ENCODE results near the gene ZNF277. TPM values are rescaled to one million over a fixed set of nuclear protein-coding genes. Genes with fewer than 3 reads are reported as not detected.

ZNF277 gene
- polyA plus RNA-seq, 2 of the 4 experiments (the other 2 are of a cell fraction): 23.4 to 31.9 TPM

DNA sequence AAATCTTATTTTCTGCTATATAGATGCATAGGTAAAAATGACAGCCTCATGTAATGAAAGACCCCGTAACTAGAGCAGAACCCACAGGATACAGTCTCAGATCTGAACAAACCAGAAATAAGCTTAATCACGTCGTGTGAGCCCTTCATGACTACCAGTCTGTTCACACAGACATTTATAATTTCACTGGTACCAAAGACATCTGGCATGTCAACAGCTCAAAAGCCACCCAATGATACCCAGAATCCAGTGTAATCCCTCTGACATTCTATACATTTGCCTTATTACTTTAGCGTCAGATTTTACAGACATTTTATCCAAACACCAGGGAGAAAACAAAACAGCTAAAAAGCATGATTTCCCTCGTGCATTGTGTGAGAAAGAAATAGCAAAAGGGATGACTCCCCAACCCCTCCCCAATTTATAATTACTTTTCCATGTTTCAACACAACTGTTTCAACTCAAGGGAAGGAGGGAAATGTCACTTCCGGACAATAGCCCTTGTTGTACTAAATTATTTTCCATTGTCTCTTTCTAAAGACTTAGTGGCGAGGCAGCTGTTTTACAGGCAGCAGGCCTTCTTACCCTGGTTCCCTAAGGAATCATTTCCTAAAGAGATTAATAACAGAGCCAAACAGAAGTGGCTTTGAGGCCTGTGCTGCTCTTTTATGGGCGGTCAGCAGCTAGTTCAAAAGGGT is 33.5 kb upstream of the ZNF277 start (continued):
- TF ChIP-seq ZC3H11A (IDR thresholded peaks at IDR 0.05): no peak

DNA sequence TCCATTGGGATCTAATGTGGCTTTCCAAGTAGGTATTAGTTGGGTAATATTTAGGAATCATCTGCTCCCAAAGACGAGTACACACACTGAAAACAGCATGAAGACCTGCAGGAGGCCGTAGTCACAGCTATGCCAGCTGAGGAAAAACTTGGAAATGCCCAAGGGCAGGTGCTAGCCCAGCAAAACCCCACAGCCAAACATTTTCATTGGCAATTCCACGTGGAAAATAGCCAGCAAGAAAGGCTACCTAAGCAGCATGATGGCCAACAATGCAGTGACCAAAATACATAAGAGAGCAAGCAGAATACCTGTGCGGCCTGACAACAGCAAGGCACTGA is 33.0 kb upstream of the ZNF277 start:
- TF ChIP-seq FOSB (CRISPR knock-in tag; IDR thresholded peaks at IDR 0.05) (no peak), HDAC2 (IDR thresholded peaks at IDR 0.05) (no peak), HEYL (CRISPR knock-in tag; IDR thresholded peaks at IDR 0.05) (no peak), KDM1A (IDR thresholded peaks at IDR 0.05; ENCODE audit: low read depth) (no peak), EHMT2 (IDR thresholded peaks at IDR 0.05; ENCODE audit: low read depth) (no peak), MYC (IDR thresholded peaks at IDR 0.05; ENCODE audit: borderline replicate concordance, low read length) (no peak), RFX5 (IDR thresholded peaks at IDR 0.05) (no peak), ZC3H11A (IDR thresholded peaks at IDR 0.05) (no peak), POLR2AphosphoS2 (conservative IDR thresholded peaks at IDR 0.05; ENCODE audit: low read length) (no peak), HOXA7 (CRISPR knock-in tag; IDR thresholded peaks at IDR 0.05) (no peak), BHLHE40 (IDR thresholded peaks at IDR 0.05; ENCODE audit: low read depth, low read length) (no peak)
- TF ChIP-seq, protein P1, sequence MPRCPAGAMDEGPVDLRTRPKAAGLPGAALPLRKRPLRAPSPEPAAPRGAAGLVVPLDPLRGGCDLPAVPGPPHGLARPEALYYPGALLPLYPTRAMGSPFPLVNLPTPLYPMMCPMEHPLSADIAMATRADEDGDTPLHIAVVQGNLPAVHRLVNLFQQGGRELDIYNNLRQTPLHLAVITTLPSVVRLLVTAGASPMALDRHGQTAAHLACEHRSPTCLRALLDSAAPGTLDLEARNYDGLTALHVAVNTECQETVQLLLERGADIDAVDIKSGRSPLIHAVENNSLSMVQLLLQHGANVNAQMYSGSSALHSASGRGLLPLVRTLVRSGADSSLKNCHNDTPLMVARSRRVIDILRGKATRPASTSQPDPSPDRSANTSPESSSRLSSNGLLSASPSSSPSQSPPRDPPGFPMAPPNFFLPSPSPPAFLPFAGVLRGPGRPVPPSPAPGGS (IDR thresholded peaks at IDR 0.05): no peak
- DNase-seq (ENCODE audit: low read depth in 1 of 2, low spot score in 1 of 2) (no peak), ATAC-seq (no peak), FAIRE-seq (no peak)
- Histone ChIP-seq H3K4me2 (no peak overlapping the region), H3K27ac (no peak overlapping the region), H3K9me3 (no peaks in the 10 kb centered on the region), H3K4me1 (no peaks in the 10 kb centered on the region), H3K4me3 (no peak overlapping the region)
- WGBS (ENCODE audit: missing lambda C conversion rate): 75% methylated on average over 4 of the region's 4 CpGs
- ChIA-PET POLR2A (no interaction called here), CTCF (interaction anchor here (0.9 kb wide), 1 partner anchor 22 kb away, joined by 3 read pairs; no protein-coding TSS in a partner anchor)

DNA sequence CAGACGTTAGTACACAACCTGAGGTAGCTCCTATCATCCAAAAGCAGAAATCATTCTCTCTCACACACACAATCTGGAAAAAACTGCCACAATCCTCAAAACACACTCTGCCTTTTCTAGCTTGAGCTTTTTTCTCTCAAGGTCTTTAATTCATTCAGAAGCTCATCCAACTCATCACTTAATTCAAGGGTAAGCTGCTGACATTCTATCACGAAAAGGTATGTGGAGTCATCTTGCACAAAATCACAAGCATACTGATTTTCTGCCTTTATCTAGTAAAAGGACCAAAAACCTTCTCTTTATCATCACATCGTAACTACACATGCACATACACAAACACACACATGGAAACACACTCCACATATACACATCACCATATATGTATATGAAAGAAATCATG is 32.3 kb upstream of the ZNF277 start:
- WGBS (ENCODE audit: missing lambda C conversion rate): 87% methylated on average over 3 of the region's 3 CpGs
- Histone ChIP-seq H3K4me3 (no peak overlapping the region), H3K27ac (no peak overlapping the region), H3K4me2 (no peak overlapping the region), H3K4me1 (no peaks in the 10 kb centered on the region), H3K9me3 (no peaks in the 10 kb centered on the region)
- TF ChIP-seq FOSB (CRISPR knock-in tag; IDR thresholded peaks at IDR 0.05) (no peak), HDAC2 (IDR thresholded peaks at IDR 0.05) (no peak), RAD21 (conservative IDR thresholded peaks at IDR 0.05 in 1 of 2, IDR thresholded peaks at IDR 0.05 in 1 of 2) (no peak)
- DNase-seq (ENCODE audit: low read depth in 1 of 2, low spot score in 1 of 2): no peak
- ATAC-seq: no peak
- FAIRE-seq: no peak
- POLR2A ChIA-PET: no interaction called here
- CTCF ChIA-PET: no interaction called here

DNA sequence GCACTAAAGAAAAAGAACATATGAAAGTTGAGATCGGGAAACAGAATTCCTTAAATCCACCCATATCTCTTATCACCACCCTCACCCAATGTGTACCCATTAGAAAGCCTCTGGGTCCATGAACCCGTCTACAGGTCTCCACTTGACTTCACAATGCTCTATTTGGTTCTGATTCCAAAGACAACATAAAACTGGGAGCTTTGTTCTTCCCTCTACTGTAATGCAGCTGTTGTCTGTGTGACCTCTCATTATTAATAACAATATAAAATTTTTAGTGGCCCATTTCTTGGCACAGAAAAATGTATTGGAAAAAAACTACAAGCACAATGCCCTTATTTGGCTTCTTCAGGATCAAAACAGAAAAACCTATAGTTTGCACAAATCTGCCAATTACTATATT is 30.3 kb upstream of the ZNF277 start:
- CTCF ChIA-PET: no interaction called here
- DNase-seq (ENCODE audit: low read depth in 1 of 2, low spot score in 1 of 2) (no peak), ATAC-seq (no peak), FAIRE-seq (no peak)
- POLR2A ChIA-PET: no interaction called here
- Histone ChIP-seq H3K27ac (no peak overlapping the region), H3K9me3 (no peaks in the 10 kb centered on the region), H3K4me3 (no peak overlapping the region), H3K4me1 (no peaks in the 10 kb centered on the region), H3K4me2 (no peak overlapping the region)
- TF ChIP-seq JUNB (IDR thresholded peaks at IDR 0.05) (no peak), BHLHE40 (IDR thresholded peaks at IDR 0.05; ENCODE audit: low read depth, low read length) (no peak), EP300 (IDR thresholded peaks at IDR 0.05) (no peak)
- 86% methylated on average over 2 of the region's 2 CpGs for WGBS (ENCODE audit: missing lambda C conversion rate)

DNA sequence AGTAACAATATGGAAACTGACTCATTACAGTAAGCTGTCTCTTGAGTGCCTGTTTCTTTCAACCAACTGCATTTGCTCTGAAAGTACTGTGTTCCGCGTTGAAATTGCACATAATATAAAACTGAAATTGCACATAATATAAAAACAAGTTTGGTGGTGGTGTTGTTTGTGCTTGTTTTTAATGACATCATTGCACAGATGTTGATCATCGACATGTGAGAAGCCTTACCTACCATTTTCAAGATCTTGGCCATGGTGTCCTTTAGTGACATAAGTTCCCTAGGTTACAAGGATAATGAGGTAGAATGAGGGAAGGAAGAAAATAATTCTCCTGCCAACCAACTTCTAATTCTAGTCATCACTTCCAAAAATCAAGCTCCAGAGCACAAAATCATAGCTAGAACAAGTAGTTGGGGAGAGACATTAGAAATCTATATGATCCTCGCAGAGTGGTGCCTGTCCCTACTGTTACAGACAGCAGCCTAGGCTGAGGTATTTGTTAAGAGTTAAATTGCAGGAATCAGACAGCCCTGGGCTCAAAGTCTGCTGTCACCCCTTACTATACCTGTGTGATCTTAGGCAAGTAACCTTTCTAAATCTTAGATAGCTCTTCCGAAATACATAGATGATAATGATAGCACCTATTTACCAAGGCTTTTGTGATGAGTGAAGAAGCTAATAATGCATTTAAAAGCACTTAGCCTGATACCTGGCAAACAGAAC is 29.6 kb upstream of the ZNF277 start:
- H3K4me3 ChIP-seq: no peak overlapping the region
- WGBS (ENCODE audit: missing lambda C conversion rate): 93% methylated on average over 5 of the region's 5 CpGs
- H3K4me1 ChIP-seq: no peaks in the 10 kb centered on the region
- DNase-seq (ENCODE audit: low read depth in 1 of 2, low spot score in 1 of 2): no peak
- no peak for ATAC-seq
- POLR2A ChIA-PET: no interaction called here
- H3K4me2 ChIP-seq: no peak overlapping the region
- no peak for FAIRE-seq
- no peaks in the 10 kb centered on the region for H3K9me3 ChIP-seq
- H3K27ac ChIP-seq: no peak overlapping the region
- CTCF ChIA-PET: interaction anchor here (0.9 kb wide), 1 partner anchor 9 kb away, joined by 3 read pairs; no protein-coding TSS in a partner anchor
- TF ChIP-seq, protein P2, sequence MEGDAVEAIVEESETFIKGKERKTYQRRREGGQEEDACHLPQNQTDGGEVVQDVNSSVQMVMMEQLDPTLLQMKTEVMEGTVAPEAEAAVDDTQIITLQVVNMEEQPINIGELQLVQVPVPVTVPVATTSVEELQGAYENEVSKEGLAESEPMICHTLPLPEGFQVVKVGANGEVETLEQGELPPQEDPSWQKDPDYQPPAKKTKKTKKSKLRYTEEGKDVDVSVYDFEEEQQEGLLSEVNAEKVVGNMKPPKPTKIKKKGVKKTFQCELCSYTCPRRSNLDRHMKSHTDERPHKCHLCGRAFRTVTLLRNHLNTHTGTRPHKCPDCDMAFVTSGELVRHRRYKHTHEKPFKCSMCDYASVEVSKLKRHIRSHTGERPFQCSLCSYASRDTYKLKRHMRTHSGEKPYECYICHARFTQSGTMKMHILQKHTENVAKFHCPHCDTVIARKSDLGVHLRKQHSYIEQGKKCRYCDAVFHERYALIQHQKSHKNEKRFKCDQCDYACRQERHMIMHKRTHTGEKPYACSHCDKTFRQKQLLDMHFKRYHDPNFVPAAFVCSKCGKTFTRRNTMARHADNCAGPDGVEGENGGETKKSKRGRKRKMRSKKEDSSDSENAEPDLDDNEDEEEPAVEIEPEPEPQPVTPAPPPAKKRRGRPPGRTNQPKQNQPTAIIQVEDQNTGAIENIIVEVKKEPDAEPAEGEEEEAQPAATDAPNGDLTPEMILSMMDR (IDR thresholded peaks at IDR 0.05): no peak
- TF ChIP-seq, protein P1 (IDR thresholded peaks at IDR 0.05): no peak
- TF ChIP-seq MAFK (IDR thresholded peaks at IDR 0.05; ENCODE audit: partially characterized antibody) (no peak), FOSL2 (IDR thresholded peaks at IDR 0.05) (no peak), FOSL2 (CRISPR knock-in tag; IDR thresholded peaks at IDR 0.05) (no peak), RNF2 (IDR thresholded peaks at IDR 0.05; ENCODE audit: borderline replicate concordance, low read depth) (no peak), ZSCAN20 (CRISPR knock-in tag; IDR thresholded peaks at IDR 0.05) (no peak), EHMT2 (IDR thresholded peaks at IDR 0.05; ENCODE audit: low read depth) (no peak)
- TF ChIP-seq, protein P3, sequence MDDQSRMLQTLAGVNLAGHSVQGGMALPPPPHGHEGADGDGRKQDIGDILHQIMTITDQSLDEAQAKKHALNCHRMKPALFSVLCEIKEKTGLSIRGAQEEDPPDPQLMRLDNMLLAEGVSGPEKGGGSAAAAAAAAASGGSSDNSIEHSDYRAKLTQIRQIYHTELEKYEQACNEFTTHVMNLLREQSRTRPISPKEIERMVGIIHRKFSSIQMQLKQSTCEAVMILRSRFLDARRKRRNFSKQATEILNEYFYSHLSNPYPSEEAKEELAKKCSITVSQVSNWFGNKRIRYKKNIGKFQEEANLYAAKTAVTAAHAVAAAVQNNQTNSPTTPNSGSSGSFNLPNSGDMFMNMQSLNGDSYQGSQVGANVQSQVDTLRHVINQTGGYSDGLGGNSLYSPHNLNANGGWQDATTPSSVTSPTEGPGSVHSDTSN (IDR thresholded peaks at IDR 0.05): no peak
